HG03175 (cell line): Measurements from ENCODE around the gene ARHGEF6.
A peak's percentile ranks its signal among the peaks of the same experiment; 100 is the strongest.

Source experiments
- ATAC-seq: cut with Tn5 transposase; IDR thresholded peaks from one replicate; pipeline ENCODE4 v1.9.1; 2021; ENCODE audit warnings: mild to moderate bottlenecking, moderate library complexity; ENCODE audit not compliant: unreplicated experiment

ARHGEF6 gene

GRCh38 chrX:136697156-136697555 is 83.6 kb downstream of the ARHGEF6 start:
- no peak for ATAC-seq

GRCh38 chrX:136694431-136695087 is 86.2 kb downstream of the ARHGEF6 start:
- ATAC-seq: peak; percentile 61

GRCh38 chrX:136692271-136692670 is 88.5 kb downstream of the ARHGEF6 start:
- ATAC-seq: no peak

GRCh38 chrX:136691028-136691809 is 89.5 kb downstream of the ARHGEF6 start:
- ATAC-seq: peak; percentile 66

- no peak for ATAC-seq
Measured at GRCh38 chrX:136689436-136689835, 91.3 kb downstream of the ARHGEF6 start.

- ATAC-seq: no peak
Measured at GRCh38 chrX:136687457-136687856, 93.3 kb downstream of the ARHGEF6 start.

DNA sequence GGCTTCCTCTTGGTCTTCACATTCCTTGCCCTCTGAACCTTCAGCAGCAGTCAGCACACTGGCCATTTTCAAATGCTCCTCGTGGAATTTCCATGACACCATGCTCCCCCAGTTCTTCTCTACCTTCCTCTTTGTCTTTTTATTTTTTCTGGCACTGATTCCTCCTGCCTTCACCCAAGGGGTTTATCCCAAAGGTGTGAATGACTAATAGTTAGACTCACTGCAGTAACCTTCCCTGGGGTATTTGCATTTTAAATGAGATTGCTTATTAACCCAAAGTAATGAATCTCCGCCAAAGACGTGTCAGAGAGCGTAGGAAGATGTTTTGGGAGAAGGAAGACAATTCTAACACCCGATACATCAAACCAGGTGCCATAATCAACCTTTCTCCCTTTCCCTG is 96.6 kb downstream of the ARHGEF6 start:
- no peak for ATAC-seq

DNA sequence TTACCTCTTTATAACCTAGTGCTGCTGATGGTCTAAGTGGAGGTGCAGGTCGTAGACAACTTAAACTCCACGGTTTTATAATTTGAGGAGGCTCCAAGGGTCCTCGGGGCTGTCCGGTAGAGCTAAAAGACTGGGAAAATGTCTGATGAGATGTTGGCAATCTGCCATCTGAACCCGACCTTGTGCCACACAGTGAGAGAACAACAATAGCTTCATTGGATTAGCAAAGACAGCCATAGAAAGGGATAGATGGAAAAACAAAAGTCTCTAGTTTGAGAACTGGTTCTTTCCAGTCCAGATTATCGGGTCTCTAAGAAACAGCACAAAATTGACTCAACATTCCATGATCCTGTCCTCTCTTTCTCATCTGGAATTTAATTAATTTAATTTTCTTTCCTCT is 101.2 kb downstream of the ARHGEF6 start:
- ATAC-seq: no peak

DNA sequence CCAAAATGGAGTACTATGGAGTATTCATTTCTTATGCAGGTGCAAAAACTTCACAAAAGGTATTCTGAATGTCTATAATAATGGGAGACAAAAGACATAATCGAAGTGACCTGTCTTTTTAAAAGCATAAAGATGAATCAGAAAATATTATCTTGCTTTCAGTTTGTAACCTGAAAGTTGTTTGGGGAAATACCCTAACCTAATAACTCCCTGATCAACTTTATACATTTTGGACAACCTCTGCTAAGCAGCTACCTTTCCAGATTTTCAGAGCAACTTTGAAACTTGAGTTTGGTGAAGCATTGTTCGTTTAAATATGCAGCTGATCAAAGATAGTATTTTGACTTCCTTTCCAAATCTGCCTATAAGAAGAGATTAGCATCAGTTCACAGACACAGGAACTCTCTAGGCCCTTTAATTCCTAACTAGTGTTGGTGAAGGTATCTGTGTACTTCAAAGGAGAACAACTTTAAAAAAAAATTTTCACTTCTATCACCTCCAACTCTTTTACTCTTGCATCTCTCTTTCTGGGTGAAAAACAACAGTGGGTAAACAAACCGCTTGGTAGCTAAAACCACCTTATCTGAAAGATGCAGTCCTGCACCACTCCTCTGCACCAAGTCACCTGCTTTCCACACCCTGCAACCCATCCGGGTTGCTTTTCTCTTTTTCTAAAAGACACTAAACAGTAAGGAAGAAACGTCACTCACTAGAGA is 106.3 kb downstream of the ARHGEF6 start:
- no peak for ATAC-seq

DNA sequence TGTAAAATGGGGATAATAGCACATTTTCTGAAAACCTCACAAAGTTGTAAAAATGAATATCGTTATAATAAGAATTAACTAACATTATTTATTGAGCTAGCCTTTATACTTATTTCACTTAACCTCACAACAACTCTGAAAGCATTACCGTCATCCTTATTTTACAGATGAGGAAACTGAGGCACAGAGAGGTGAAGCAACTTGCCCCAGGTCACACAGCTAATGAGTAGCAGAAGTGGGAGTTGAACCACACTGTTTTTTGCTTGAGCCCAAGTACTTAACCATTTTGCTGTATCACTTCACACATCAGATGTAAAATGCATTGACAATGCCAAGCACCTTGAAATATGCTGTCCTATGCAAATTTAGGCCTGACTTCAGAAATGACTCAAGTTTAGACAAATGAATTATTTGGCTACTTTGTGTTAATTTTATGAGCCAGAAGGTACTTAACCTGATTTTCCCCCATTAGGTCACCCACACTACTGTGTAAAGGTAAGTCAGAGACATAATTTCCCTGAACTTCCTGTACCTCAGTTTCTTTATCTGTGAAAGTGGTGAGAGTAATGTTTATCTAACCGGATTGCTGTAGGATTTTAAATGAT is 109.6 kb downstream of the ARHGEF6 start:
- ATAC-seq: no peak

DNA sequence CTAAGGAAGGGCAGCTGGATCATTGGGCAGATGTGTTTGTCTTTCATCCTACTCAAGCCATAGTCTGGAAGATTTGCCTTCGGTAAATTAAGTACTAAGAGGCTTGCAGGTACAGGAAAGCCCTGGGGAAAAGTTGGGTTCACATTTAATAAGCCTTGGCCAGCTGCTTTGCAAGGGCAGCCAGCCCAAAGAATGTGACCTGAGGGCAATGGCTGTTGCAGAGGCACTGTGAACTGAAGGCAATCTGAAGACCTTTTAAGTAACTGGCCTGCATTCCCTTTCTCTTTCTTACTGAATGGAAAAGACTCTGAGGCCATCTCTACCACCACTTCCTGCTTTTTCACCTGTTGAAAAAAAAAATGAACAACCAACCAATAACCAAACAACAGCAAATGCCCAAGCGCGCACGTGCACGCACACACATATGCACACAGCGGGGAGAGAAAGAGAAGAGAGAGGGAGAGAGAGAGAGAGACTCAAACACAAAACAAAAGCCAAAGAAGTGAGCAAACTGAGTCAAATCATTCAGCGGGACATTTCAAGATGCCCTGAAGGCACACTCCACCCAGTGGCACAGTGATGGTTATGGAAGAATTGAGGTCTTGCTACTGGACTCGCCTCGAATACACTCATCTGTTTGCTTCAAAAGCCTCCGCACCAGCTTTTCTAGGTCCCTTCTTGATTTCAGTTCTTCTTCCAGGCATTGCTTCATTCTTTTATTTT is 113.1 kb downstream of the ARHGEF6 start:
- no peak for ATAC-seq

DNA sequence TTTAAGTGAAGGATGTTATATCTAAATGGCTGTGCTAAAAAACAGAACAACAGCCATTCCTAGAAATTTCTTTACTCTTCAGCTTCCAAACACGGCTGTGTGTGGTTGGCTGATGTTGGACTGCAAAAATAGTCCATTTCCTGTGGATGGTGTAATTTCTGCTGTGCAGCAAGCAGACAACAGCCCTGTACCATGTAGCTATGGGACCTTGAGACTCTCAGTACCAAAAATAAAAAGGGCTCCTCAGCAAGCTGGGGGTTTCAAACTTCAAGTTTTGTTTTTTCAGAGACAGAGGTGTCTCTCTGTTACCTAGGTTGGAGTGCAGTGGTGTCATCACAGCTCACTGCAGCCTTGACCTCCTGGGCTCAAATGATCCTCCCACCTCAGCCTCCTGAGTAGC is 114.6 kb downstream of the ARHGEF6 start:
- peak; percentile 43 for ATAC-seq

GRCh38 chrX:136665258-136665900 is 115.4 kb downstream of the ARHGEF6 start:
- ATAC-seq: peak; percentile 84

DNA sequence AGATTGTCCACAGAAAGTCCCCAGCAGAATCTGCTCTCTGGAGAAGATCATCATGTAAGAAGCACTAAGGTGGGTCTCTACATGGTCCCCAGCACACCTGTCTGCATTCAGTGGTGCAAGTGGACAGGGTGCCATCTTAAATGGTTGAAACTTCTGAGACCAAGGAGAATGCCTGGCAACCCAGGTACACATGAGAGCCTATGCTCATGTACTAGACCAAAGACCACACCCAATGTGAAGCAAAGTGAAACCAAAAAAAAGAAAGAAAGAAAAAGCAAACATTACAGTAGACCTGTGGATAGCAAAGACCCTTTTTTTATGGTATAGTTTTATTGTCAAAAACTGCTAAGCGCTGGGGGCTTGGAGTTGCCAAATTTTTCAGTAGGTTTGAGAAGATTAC is 117.8 kb downstream of the ARHGEF6 start:
- no peak for ATAC-seq

DNA sequence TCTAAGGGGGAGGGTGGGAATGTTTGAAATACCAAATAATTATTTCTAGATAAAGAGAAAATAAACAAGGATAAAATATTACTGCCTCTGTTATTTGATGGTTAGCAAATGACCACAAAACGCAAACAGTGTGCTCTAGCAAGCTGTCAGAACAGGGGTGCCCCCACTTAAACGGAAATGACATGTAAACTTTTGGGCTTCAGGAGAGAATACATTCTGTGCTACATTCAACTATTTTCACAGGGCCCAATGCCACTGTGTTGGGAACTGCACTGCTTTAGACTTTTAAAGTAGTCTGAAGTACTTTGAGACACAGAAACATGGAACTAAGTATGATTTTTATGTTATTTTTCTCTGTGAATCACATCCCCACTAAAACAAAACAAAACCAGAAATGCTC is 118.6 kb downstream of the ARHGEF6 start:
- no peak for ATAC-seq

DNA sequence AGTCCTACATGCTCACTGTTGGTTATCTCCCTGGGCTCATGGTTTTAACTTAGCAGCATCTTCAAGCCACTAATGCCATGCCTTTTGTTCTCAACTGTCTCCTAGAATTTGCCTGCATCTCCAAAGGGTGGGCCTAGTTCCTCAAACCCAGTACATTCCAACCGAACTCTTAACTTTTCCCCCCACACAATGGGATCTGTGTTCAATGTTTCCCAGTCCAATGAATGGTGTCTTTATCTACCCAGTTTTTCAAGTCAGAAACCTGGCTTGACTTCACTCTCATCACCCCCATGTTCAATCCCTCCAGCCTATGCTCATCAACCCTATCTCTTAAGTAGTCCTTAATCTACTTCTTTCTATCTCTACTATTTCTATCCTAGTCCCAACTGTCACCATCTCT is 119.8 kb downstream of the ARHGEF6 start:
- no peak for ATAC-seq

GRCh38 chrX:136659174-136659573 is 121.6 kb downstream of the ARHGEF6 start:
- ATAC-seq: no peak

- no peak for ATAC-seq
Measured at GRCh38 chrX:136658151-136658550, 122.6 kb downstream of the ARHGEF6 start.

DNA sequence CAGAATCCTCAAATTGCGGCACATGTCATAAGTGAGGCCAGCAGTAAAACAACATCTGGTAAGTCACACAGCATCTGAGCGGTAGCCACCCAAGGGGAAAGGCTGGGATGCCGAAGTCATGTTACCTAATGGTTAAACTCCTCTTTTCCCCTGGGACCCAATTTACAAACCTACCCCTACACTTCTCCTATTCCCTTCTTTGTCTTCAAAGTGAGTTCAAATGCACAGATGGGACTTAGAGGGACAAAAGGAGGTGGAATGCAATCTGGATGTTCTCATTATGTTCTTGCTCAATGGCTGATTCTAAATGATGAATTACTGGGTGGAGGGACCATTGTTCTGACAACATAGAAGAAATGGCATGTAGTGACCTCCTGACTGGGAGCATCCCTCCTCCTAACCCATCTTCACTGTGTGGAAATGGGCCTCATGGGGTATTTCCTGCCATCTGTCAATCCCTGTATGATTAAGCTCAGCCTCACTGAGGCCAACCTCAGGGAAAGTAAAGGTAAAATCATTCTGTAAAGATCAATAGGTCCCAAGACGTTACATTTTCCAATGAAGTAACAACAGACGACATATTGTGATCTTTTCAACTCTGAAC is 124.3 kb downstream of the ARHGEF6 start:
- ATAC-seq: no peak
